ENCODE results near the gene STEAP1B.
"Not testable (repeated sequence)": the region's sequence is repeated elsewhere in the genome, so short reads cannot be mapped to it uniquely, and the experiment has no call there.

STEAP1B gene

DNA sequence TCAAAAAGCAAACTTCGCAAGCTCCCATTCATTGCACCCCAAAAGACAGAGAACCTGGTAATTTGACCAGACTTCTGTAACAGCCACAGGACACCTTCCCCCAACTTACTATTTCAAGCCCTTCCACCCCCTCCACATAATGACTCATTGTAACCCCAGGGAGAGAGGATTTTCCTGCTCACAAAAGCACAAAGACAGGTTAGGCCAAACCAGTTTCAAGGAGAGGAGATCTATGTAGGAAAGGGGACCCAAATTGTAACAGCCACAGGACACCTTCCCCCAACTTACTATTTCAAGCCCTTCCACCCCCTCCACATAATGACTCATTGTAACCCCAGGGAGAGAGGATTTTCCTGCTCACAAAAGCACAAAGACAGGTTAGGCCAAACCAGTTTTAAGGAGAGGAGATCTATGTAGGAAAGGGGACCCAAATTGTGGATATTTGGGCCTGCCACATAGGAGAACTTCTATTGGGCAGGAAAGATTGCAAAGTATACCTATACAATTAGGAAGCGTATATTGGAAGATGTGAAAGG lies 66.8 kb downstream of the STEAP1B start:
- in situ Hi-C loops (cut with MboI; ENCODE audit: low sequenced_read_pairs): not testable (repeated sequence)

DNA sequence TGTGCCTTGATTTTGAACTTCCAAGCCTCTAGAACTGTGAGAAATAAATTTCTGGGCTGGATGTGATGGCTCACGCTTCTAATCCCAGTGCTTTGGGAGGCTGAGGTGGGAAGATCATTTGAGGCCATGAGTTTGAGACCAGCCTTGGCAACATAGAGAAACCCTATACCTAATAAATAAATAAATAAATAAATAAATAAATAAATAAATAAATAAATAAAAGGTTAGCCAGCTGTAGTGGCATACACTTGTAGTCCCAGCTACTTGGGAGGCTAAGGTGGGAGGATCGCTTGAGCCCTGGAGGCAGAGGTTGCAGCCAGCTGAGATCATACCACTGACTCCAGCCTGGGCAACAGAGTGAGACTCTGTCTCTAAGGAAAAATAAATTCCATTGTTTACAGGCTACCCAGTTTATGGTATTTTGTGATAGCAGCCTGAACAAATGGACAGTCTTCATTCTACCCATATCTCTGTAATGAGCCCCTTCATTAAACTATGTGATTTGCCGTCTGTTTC lies 67.7 kb downstream of the STEAP1B start:
- in situ Hi-C loops (cut with MboI; ENCODE audit: low sequenced_read_pairs): no loop called here

DNA sequence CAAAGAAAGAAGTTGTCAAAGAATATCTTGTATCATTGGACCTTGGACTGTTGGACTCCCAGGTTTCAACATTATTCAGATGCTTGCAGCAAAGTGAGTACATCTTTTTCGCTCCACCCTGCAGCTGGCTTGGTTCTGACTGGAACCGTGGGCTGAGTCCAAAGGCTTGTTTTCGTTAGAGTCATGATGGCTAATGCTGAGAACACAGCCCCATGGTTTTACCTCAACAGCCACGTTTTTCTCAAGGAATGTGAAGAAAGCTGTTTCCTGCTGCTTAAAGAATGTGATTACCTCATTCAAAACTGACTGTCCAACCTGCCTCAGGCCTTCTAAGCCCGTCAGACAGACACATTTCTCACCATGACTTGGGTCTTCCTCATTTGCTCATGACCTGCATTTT lies 69.5 kb downstream of the STEAP1B start:
- in situ Hi-C loops (cut with MboI; ENCODE audit: low sequenced_read_pairs): no loop called here

DNA sequence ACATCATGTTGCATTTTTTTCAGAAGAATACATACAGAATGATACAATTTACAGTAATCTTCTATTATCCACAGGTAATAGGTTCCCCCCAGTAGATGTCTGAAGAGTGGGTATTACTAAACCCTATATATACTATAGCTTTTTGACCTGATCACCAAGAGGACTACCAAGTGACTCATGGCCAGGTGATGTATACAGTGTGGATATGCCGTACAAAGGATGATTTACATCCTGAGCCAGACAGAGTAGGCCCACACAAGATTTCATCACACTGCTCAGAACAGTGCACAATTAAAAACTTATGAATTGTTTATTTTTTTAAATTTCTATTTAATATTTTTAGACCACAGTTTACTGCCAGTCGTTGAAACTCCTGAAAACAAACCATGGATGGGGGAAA lies 70.6 kb downstream of the STEAP1B start:
- in situ Hi-C loops (cut with MboI; ENCODE audit: low sequenced_read_pairs): no loop called here

DNA sequence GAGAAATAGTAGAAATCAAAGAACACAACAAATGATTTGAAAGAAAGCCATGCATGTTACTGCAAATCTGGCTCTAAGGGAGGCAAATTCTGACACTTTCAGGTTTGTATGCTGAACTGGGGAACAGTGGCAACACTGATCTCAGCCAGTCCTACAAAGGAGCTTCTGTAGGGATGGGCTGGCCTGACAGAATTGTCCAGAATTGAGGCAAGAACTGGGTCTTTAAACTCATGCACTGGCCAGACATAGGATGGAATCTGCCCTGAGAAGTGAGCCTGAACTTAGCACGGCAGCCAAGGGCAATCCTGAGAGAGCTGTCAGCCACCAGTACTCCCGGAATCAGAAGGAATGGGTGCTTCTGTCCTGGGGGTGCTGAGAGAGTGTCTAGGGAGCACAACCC lies 72.1 kb downstream of the STEAP1B start:
- in situ Hi-C loops (cut with MboI; ENCODE audit: low sequenced_read_pairs): no loop called here

DNA sequence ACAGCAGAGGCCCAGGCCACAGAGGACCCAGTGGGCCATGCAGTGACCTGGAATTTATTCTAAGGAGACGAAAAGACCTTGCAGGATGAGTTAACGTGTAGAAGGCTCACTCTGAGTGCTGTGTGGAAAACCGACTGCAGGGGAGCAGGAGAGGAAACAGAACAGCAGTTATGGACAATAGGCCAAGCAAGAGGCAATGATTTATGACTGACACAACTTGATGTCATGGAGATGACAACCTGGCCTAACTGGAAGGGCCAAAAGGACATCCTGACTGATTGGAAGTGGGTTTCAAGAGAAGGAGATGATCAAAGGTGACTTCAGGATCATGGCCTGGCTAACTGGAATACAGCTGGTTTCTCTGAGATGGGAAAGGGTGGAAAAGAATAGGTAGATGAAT lies 72.9 kb downstream of the STEAP1B start:
- in situ Hi-C loops (cut with MboI; ENCODE audit: low sequenced_read_pairs): no loop called here

DNA sequence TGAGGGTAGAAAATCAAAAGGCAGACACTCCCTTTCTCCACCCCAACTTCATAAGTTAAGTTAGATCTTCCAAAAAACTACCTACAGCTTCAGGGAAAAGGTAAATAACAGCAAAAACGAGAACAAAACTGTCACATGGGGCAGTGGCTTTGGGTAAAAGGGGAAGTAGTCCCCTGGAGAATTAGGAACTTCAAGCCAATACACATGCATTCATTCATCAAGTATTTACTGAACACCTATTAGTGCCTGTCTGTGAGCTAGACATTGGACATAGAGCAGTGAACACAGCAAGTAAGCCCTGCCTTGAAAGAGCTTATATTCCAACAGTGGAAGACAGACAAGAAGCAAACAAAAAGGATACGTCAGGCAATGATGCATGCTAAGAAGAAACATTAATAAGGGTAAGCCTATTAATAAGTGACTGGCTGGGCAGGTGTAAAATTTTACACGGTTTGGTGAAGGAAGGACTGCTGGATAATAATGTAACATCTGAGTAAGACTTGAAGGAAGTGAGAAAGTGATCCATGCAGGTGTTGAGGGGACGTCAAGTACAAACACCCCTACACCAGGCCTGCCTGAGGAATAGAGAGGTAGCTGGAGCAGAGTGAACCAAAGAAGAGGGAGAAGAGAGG lies 73.4 kb downstream of the STEAP1B start:
- in situ Hi-C loops (cut with MboI; ENCODE audit: low sequenced_read_pairs): no loop called here

DNA sequence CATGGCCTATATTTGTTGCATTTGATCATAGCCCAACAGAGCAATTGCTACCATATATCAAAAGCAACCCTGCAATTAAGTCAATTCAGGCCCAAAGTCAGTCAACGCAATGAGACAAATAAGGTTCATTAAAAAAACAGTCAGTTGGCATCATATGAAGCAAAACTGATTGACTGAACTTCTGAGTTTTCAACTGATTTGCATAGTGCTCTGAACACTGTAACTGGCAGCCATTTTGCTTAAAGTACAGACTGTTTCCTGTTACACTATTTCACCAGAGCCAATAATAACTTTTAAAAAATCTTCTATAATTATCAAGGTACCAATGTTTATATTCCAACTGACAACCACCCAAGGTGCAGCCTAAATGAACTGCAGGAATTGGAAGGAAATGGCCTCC lies 74.6 kb downstream of the STEAP1B start:
- in situ Hi-C loops (cut with MboI; ENCODE audit: low sequenced_read_pairs): no loop called here

DNA sequence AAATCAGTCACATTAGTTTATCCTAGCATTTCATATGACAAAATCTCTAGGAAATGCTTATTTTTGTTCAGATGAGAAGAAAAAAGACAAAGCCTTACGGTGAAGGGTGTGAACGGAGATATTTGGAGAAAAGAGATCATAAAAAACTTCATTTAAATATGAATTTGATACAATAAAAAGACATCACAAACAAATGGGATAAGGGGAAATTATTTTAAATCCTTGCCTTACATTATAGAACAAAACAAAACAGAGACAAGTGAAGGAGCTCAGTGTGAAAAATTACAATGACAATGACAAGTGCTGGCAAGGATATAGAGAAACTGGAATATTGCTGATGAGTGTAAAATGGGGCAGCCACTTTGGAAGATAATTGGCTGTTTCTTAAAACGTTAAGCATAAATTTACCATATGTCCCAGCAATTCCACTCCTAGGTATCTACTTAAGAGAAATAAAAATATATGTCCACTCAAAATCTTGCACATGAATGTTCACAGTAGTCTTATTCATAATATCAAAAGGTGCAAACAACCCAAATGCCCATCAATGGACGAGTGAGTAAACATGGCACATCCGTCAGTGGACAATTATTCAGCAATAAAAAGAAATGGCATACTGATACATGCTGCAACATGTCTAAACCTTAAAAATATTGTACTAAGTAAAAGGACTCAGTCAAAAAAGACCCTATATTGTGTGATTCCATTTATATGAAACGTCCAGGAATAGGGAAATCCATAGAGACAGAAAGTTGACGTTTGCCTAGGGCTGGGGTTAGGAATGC lies 77.0 kb downstream of the STEAP1B start:
- in situ Hi-C loops (cut with MboI; ENCODE audit: low sequenced_read_pairs): no loop called here

DNA sequence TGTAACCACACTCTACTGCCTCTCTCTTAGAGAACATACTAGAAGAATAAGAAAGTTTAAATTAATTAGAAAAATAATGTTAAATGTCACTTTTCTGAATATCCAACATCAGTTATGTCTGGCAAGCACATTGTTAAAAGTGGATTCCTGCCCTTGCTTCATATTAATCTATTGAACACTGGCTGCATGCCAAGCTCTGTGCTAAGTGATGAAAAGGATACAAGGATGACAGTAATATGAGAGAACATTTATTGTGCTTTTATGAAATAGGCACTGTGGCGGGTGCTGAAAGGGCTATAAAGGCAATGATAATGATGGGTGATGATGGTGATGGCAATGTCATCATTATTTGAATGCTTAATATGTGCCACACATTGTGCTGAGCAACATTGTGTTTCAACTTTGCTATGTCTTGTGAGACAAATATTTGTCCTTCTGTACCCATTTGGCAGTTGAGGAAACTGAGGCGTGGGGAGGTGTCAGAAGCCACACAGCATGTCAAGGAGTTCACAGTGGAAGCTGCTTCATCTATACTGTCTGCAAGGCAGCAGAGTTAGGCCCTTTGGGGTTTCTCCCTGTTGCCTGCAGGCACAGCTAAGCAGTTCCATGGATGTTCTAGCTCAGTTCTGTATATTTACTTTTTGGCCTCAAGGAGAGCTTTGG lies 78.9 kb downstream of the STEAP1B start:
- in situ Hi-C loops (cut with MboI; ENCODE audit: low sequenced_read_pairs): no loop called here

DNA sequence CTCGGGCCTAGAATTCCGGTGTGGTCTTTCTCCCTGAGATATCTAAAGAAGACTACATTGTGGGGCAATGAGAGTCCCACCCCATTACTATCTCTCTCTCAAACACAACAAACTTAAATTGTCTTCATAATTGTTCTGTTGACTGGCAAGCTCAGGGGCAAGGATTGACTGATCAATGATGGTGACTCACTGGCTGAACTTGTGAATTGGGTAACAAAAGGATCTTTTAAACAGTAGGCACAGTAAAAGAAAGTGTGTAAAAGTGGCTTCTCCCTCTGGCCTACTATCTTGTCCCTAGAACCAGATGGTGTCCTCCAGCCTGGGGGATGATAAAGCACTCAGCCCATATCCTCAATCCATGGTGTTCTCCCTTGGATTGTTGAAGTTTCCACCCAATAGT lies 80.0 kb downstream of the STEAP1B start:
- in situ Hi-C loops (cut with MboI; ENCODE audit: low sequenced_read_pairs): no loop called here

DNA sequence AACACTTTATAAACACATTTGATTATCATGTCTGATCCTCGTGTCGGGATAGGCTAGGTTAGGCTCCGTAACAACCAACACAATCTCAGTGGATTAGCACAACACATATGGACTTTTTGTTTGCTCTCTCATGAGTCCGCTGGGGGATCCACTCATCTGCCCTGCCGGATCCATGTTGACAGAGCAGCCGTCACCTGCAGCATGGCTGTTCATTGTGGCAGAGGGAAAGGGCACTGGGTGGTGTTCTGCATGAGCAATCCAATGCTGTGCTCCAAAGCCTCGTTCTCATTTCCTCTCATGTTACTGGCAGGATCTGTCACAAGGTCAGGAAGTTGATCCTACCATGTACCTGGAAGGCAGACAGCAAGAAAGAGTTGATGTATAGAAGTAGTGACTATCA lies 80.5 kb downstream of the STEAP1B start:
- in situ Hi-C loops (cut with MboI; ENCODE audit: low sequenced_read_pairs): no loop called here

DNA sequence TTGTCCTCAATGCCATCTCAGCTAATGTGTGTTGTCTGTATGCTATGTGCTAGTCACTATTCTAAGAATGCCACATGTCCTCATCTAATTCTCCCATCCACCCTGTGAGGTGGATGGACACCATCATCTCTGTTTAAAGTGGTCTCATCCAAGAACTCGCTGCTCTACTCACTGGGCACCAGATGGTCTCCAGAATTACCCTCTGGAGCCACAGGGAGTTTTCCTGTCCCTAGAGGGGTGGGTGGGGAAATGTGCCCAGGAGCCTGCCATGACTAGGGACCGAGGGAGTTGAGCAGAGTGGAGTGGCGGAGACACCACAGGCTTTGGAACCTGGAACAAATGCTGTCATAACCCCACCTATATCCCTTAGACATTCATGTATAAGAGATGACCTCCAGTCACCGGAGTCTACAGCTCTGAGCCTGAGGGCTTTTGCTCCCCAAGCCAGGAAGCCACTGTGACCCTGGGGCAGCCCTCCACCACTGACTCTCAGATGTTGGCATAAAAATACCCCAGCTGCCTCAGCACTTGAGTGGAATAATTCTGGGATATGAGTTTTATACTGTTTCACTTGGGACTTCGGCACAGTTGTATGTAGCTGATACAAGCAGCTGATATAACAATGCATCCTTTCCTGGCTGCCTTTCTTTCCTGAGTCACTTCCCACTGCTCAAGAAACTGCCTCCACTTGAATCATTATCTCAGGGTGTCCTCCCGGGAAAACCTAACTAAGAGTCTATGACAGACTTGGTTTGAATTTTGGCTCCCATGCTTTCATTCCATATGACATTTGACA lies 81.5 kb downstream of the STEAP1B start:
- in situ Hi-C loops (cut with MboI; ENCODE audit: low sequenced_read_pairs): no loop called here

DNA sequence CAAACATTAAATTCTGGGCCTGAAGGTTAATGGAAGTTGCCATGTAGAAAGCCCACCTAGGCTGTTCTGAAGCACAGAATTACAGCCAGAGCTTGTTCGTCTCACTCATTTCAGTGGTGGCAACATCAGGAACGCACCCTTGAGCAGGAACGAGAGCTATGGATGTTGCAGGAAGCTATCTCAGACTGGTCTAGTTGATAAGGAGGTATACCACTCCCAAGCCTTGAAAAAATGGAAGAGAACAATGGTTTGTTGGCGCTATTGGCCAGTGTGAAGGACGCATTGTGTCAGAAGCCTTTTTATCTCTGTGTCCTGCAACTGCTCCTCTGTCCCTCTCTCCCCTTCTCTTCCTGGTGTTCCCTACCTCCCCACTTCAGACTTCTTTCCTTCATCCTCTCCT lies 82.1 kb downstream of the STEAP1B start:
- in situ Hi-C loops (cut with MboI; ENCODE audit: low sequenced_read_pairs): no loop called here

DNA sequence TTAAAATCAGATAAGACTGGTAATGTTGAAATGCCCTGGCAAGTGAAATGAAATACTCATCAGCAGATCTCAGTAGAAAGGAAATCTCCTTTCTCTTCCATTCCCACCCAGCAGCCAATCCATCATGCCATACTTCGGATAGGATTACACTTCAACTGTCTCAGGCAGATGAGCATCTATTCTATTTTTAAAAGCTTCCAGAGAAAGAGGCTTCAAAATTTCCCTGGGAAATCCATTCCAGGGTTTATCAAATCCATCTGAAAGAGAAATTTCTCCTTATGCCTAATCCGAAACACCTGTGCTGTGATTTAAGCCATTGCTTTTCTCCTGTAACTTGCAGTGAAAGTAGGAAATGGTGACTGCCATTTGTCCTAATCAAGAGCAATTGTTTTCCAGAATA lies 82.6 kb downstream of the STEAP1B start:
- in situ Hi-C loops (cut with MboI; ENCODE audit: low sequenced_read_pairs): no loop called here

DNA sequence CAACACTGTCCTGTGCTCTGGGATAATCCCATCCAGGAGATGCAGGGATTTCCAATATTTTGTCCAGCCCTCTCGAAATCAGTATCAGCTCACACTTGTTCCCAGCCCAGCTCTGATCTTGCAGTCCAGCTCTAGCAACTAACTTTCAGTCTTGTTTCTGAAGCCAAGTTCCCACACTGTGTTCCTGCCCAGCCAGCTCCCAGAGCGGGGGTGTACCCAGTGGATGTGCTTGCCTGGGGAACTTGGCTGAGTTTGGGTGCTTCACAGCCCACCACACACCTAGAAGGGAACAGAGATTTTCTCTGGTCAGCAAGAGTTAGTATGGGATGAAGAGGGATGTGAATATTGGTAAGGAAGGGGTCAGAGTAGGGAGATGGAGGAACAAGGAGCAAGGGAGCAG lies 85.6 kb downstream of the STEAP1B start:
- in situ Hi-C loops (cut with MboI; ENCODE audit: low sequenced_read_pairs): no loop called here

DNA sequence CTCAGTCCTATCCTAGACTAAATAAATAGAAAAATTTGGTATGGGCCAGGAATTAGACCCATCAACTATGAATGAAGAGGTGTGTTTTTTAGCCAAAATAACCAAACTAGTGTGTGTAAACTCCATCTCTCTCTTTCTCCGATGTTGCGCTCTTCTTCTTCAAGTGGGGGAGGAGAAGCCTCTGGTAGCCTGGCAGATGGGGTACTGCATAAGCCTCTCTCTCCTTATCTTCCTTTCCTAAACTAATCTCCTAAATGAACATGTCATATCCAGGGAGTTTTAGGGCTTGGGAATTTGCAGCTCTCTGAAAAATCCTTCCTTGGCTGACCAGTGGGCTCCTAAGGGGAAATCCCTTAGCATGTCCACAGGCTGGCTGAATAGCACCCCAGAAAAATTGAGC lies 86.8 kb downstream of the STEAP1B start:
- in situ Hi-C loops (cut with MboI; ENCODE audit: low sequenced_read_pairs): no loop called here

DNA sequence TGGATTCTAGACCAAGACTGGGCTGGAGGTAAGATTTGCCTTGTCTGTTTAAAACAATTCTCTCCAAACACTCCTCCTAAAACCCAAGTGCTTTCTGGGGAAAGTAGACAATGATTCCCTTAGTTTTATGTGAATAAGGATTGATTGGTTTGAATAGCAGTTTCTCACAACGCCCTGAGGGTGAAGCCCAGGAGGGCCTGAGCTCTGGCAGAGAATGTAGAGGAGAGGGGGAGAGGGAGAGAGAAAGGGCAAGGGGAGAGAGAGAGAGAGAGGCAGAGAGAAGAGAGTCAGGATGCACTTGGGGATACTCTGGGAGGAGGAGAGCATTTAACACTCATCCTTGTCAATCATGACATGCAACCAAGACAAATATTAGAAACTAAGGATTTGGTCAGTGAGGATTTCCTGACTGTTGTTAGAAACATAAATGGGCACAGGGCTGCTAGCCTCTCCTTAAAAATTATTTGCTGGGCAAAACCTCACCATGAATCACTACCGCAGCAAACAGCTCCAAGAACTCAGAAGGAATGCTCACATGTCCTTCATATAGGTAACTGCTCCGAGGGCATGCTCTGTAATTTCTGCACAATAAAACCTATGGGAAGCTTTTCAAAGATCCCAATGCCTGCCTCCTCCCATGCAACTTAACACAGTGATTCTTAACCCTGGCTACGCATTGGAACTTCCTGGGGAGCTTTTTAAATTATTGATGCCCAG lies 87.9 kb downstream of the STEAP1B start:
- in situ Hi-C loops (cut with MboI; ENCODE audit: low sequenced_read_pairs): no loop called here

DNA sequence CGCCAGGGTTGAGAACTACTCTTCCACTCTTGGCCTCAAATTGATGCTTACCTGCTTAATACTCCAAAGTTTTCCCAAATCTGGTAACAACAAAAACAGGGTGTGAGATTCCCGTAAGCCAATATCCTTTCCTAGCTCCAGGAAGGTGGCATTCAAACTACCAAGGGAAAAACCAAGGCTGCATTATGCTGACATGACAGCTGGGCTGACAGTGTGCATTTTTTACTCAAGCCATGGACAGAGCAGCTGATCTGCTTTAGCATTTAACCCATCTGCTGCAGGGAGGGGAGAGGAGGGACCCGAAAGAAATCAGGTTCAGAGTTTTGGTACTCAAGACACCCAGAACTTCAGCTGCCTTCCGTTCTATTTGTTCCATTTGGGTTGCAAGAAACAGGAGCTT lies 93.3 kb downstream of the STEAP1B start:
- in situ Hi-C loops (cut with MboI; ENCODE audit: low sequenced_read_pairs): no loop called here

DNA sequence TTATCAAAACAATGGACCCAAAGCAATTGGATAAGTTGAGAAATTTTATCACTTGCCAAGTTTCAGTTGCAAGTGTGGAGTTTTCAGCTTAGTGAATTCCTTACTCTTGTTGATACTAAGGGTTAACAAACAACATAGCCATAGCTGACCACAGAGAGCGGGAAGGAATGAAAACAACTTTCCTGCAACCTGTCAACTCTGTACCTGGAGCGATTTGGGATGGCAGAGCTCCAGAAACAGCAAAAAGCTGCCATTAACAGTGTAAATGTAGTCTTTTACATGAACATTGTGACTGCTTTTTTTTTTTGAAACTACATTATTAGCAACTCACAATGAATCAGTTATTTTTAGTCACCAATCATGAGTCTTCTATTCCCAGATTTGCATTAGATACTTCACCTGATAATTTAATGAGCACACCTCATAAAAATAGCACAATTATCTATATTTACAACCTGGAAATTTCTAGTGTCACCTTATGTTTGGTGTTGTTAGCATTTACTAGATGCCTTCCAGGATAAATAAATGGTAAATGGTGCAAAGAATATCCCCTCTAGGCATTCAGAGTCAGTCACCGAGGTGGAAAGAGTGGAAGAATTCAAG lies 95.5 kb downstream of the STEAP1B start:
- in situ Hi-C loops (cut with MboI; ENCODE audit: low sequenced_read_pairs): no loop called here

All from hTERT RPE-1 (cell line).